PFSK-1 (cell line): Measurements from ENCODE around the gene TTR.

ENCODE experiments used
- FOXP2 ChIP-seq: optimal IDR thresholded peaks from 2 replicates; pipeline ENCODE3; 2011; ENCODE audit warnings: borderline replicate concordance, control low read depth, inconsistent platforms; ENCODE audit not compliant: insufficient read depth; ENCODE audit errors: extremely low read length, extremely low read depth
- POLR2AphosphoS5 ChIP-seq: IDR thresholded peaks from 2 replicates; pipeline ENCODE4 v1.6.1; 2012; ENCODE audit warnings: low read depth, mild to moderate bottlenecking, control low read depth, low read length, moderate library complexity
- SIN3A ChIP-seq: IDR thresholded peaks from 2 replicates; pipeline ENCODE4 v1.6.1; 2012; ENCODE audit warnings: mild to moderate bottlenecking, low read length, moderate library complexity, borderline replicate concordance; ENCODE audit not compliant: insufficient read depth
- TAF1 ChIP-seq: IDR thresholded peaks from 2 replicates; pipeline ENCODE4 v1.6.1; 2012; ENCODE audit warnings: low read length, control low read depth, borderline replicate concordance; ENCODE audit not compliant: insufficient read depth
- TF ChIP-seq, protein P1 (sequence below), 2 experiments: IDR thresholded peaks; 2 replicates each; pipeline versions ENCODE4 v1.6.1 to v1.8.0; 2011 to 2012; ENCODE audit warnings: low read depth in 2 of 2, low read length in 2 of 2, control low read depth in 1 of 2, inconsistent platforms in 1 of 2, mild to moderate bottlenecking in 1 of 2, moderate library complexity in 1 of 2; ENCODE audit not compliant: insufficient read depth in 1 of 2

Gene TTR

GRCh38 chr18:31611511-31611910 lies 19.8 kb downstream of the TTR start:
- TF ChIP-seq, protein P1, sequence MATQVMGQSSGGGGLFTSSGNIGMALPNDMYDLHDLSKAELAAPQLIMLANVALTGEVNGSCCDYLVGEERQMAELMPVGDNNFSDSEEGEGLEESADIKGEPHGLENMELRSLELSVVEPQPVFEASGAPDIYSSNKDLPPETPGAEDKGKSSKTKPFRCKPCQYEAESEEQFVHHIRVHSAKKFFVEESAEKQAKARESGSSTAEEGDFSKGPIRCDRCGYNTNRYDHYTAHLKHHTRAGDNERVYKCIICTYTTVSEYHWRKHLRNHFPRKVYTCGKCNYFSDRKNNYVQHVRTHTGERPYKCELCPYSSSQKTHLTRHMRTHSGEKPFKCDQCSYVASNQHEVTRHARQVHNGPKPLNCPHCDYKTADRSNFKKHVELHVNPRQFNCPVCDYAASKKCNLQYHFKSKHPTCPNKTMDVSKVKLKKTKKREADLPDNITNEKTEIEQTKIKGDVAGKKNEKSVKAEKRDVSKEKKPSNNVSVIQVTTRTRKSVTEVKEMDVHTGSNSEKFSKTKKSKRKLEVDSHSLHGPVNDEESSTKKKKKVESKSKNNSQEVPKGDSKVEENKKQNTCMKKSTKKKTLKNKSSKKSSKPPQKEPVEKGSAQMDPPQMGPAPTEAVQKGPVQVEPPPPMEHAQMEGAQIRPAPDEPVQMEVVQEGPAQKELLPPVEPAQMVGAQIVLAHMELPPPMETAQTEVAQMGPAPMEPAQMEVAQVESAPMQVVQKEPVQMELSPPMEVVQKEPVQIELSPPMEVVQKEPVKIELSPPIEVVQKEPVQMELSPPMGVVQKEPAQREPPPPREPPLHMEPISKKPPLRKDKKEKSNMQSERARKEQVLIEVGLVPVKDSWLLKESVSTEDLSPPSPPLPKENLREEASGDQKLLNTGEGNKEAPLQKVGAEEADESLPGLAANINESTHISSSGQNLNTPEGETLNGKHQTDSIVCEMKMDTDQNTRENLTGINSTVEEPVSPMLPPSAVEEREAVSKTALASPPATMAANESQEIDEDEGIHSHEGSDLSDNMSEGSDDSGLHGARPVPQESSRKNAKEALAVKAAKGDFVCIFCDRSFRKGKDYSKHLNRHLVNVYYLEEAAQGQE (IDR thresholded peaks at IDR 0.05; ENCODE audit: insufficient read depth in 1 of 2, low read depth in 2 of 2, low read length in 2 of 2): no peak
- TF ChIP-seq FOXP2 (no peak), POLR2AphosphoS5 (no peak), SIN3A (no peak), TAF1 (no peak)

GRCh38 chr18:31612124-31612523 lies 20.4 kb downstream of the TTR start:
- no peak for TF ChIP-seq POLR2AphosphoS5
- TF ChIP-seq, protein P1 (IDR thresholded peaks at IDR 0.05; ENCODE audit: insufficient read depth in 1 of 2, low read depth in 2 of 2, low read length in 2 of 2): no peak
- TF ChIP-seq SIN3A: no peak
- TF ChIP-seq TAF1: no peak

- TF ChIP-seq FOXP2 (no peak), TAF1 (no peak), POLR2AphosphoS5 (no peak), SIN3A (no peak)
- TF ChIP-seq, protein P1 (IDR thresholded peaks at IDR 0.05; ENCODE audit: insufficient read depth in 1 of 2, low read depth in 2 of 2, low read length in 2 of 2): no peak
These were observed 22.4 kb downstream of the TTR start for GRCh38 chr18:31614044-31614443.

DNA sequence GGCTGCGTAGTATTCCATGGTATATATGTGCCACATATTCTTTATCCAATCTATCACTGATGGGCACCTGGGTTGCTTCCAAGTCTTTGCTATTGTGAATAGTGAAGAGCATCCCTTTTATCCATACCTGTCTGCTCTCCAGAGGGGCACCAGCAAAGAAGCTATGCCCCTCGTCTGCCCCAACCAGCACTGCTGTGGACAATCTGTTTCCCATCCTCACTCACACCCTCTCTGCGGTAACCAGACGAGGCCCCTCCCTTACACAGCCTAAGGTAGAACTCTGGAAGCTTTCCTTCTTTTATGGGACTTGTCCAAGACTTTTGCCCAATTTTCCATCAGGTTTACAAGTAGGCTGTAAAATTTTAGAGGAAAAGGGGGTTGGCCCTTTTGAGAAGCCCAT lies 24.9 kb downstream of the TTR start:
- TF ChIP-seq TAF1 (no peak), SIN3A (no peak), POLR2AphosphoS5 (no peak), FOXP2 (no peak)
- TF ChIP-seq, protein P1 (IDR thresholded peaks at IDR 0.05; ENCODE audit: insufficient read depth in 1 of 2, low read depth in 2 of 2, low read length in 2 of 2): no peak
